GM21723 (cell line): ENCODE results near the gene POLD2.

Experiments
- ATAC-seq: cut with Tn5 transposase; IDR thresholded peaks from one replicate; pipeline ENCODE4 v1.9.1; 2021; ENCODE audit warnings: mild to moderate bottlenecking, moderate library complexity; ENCODE audit not compliant: unreplicated experiment

The POLD2 gene

DNA sequence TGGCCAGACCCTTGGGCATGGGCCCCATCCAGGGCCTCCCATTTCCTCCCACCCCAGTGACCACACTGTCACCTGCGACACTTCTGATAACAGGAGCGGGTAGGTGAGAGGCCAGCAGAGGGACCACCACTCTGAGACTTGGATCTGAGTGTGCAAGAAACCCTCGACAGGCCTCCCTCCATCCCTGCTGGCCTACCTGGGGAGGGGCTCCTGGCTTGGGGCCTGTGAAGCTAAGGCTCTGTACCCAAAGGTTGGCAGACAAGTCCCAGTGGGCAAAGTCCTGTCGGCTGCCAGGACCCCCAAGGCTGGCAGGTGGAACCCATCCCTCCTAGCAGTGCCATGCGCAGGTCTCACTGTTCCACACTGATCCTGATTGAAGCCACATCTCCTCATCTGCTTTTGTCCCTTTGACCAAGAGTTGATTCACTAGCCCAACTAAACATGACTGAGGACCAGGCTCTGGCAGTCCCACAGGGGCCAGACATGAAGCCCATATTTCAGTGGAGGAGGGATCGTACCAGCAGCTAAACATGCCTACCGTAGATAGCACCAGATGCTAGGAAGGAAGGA is 56.8 kb downstream of the POLD2 start:
- ATAC-seq, result no peak

DNA sequence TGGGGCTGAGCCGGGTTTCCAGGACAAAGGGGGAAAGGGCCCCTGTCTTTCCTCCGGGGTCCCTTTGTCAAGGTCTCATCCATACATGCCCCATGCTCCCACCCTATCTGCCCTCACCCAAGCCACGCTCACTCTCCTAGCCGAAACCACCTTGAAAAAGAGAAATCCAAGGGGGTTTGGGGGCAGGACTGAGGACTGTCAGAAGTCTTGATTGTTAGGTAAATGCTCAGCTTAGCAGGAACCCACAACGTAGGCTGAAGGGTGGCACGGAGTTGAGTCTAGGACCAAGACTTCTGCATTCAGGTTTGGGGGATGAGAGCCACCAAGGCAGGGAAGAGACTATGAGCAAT is 57.3 kb downstream of the POLD2 start:
- ATAC-seq, result no peak

DNA sequence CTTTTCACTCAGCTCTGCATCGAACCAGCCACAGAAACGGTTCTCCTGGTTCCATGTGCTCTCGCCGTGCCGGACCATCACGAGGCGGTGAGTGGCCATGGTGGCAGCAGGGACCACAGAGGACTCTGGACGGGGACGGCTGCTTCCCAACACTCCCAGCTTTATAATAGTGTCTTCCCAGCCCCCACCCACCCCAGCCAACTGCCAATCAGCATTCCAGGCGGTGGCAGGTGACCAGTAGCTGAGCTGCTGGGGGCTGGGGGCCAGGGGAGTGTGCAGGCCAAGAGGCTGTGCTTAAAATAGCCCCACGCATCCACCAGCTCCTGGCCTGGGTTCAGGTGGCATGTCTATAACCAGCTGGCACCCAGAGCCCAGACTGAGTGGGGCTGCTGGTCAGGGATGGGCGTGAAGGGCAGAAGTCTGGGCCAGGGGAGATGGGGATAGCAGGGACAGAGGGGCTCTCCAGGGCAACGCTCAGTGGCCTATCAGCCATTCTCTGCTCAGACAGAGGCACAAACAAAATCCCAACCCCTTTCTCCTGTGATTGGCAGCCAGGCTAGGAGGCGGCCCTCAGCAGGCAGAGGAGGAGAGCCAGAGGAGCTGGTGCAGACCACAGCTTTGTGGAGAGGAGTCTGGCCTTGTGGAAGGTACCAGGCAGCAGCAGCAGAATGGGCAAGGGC is 57.8 kb downstream of the POLD2 start, which contains the start of gene PGAM2:
TSS of gene PGAM2 (minus strand) at position 137 of the 680 bp plus-strand sequence. CDS start at position 99, 38 bp downstream.
- no peak for ATAC-seq

DNA sequence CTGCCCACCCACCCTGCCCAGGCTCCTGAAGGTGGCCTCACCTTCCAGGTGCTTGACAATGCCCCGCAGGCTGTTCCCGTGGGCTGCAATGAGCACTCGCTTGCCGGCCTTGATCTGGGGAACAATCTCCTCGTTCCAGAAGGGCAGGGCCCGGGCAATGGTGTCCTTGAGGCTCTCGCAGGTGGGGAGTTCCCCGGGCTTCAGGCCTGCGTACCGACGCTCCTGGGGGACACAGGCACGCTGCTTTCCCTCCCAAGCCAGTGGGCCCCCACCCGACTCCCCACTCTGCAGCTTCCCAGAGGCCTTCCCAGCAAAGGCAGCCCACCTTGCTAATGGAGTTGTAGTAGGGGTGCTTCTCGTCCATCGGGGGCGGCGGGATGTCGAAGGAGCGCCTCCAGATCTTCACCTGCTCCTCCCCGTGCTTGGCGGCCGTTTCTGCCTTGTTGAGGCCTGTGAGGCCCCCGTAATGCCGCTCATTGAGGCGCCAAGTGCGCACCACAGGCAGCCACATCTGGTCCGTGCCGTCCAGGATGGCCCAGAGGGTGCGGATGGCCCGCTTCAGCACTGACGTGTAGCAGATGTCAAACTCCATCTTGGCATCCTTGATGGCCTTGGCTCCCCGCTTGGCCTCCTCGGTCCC is 58.4 kb downstream of the POLD2 start:
- ATAC-seq, result no peak
